ENCODE measurements around the gene TNFRSF4. TPM values are rescaled to one million over a fixed set of nuclear protein-coding genes. Genes with fewer than 3 reads are reported as not detected.

TNFRSF4 gene
- total and polyA plus RNA-seq, 4 donors: 1.0 to 3.5 (median 1.6) TPM; not detected in 1

GRCh38 chr1:1165900-1166421, 48.0 kb downstream of the TNFRSF4 start:
- intact Hi-C loops (cut with DNase I): no loop called here
- WGBS, 2 donors: 75 to 81% methylated on average over 19 to 23 of the region's 23 CpGs
- Histone ChIP-seq H3K9me3 (ENCODE audit: control insufficient read depth, low read length) (no peaks in the 10 kb centered on the region), H3K27ac (ENCODE audit: low read depth in 1 of 2, low read length in 2 of 2) (no peak overlapping the region), H3K36me3 (ENCODE audit: control insufficient read depth in 1 of 2, insufficient read depth in 2 of 2, low read length in 1 of 2) (no peaks in the 10 kb centered on the region), H3K4me3 (ENCODE audit: low read length in 2 of 2) (no peak overlapping the region), H3K4me1 (ENCODE audit: control insufficient read depth in 1 of 2, insufficient read depth in 2 of 2, low read length in 2 of 2) (no peaks in the 10 kb centered on the region), H3K27me3 (ENCODE audit: control insufficient read depth in 1 of 2, insufficient read depth in 2 of 2, low read length in 1 of 2) (peaks cover 0 to 2% of the 10 kb centered on the region in 2 donors)
- ATAC-seq (ENCODE audit: low FRiP score) (no peak), DNase-seq (no peak)

GRCh38 chr1:1165485-1165884, 48.5 kb downstream of the TNFRSF4 start:
- ATAC-seq (ENCODE audit: low FRiP score) (no peak), DNase-seq (no peak)
- Histone ChIP-seq H3K9me3 (ENCODE audit: control insufficient read depth, low read length) (no peaks in the 10 kb centered on the region), H3K27me3 (ENCODE audit: control insufficient read depth in 1 of 2, insufficient read depth in 2 of 2, low read length in 1 of 2) (peaks cover 0 to 2% of the 10 kb centered on the region in 2 donors), H3K36me3 (ENCODE audit: control insufficient read depth in 1 of 2, insufficient read depth in 2 of 2, low read length in 1 of 2) (no peaks in the 10 kb centered on the region), H3K27ac (ENCODE audit: low read depth in 1 of 2, low read length in 2 of 2) (no peak overlapping the region), H3K4me1 (ENCODE audit: control insufficient read depth in 1 of 2, insufficient read depth in 2 of 2, low read length in 2 of 2) (no peaks in the 10 kb centered on the region), H3K4me3 (ENCODE audit: low read length in 2 of 2) (no peak overlapping the region)
- intact Hi-C loops (cut with DNase I): no loop called here
- 74 to 85% methylated on average over 12 of the region's 12 CpGs for WGBS, 2 donors

- Histone ChIP-seq H3K27ac (ENCODE audit: low read depth in 1 of 2, low read length in 2 of 2) (no peak overlapping the region), H3K4me1 (ENCODE audit: control insufficient read depth in 1 of 2, insufficient read depth in 2 of 2, low read length in 2 of 2) (no peaks in the 10 kb centered on the region), H3K36me3 (ENCODE audit: control insufficient read depth in 1 of 2, insufficient read depth in 2 of 2, low read length in 1 of 2) (no peaks in the 10 kb centered on the region), H3K27me3 (ENCODE audit: control insufficient read depth in 1 of 2, insufficient read depth in 2 of 2, low read length in 1 of 2) (peaks cover 0 to 2% of the 10 kb centered on the region in 2 donors), H3K4me3 (ENCODE audit: low read length in 2 of 2) (no peak overlapping the region), H3K9me3 (ENCODE audit: control insufficient read depth, low read length) (no peaks in the 10 kb centered on the region)
- ATAC-seq (ENCODE audit: low FRiP score) (no peak), DNase-seq (no peak)
- WGBS, 2 donors: 50 to 53% methylated on average over 48 of the region's 48 CpGs
- intact Hi-C loops (cut with DNase I): no loop called here
Observed at GRCh38 chr1:1164701-1165451, 49.1 kb downstream of the TNFRSF4 start.

GRCh38 chr1:1164361-1164700, 49.6 kb downstream of the TNFRSF4 start:
- no peaks in the 10 kb centered on the region for H3K4me1 ChIP-seq (ENCODE audit: control insufficient read depth in 1 of 2, insufficient read depth in 2 of 2, low read length in 2 of 2)
- intact Hi-C loops (cut with DNase I): no loop called here
- ATAC-seq (ENCODE audit: low FRiP score) (no peak), DNase-seq (no peak)
- no peak overlapping the region for H3K27ac ChIP-seq (ENCODE audit: low read depth in 1 of 2, low read length in 2 of 2)
- H3K9me3 ChIP-seq (ENCODE audit: control insufficient read depth, low read length): no peaks in the 10 kb centered on the region
- no peaks in the 10 kb centered on the region for H3K36me3 ChIP-seq (ENCODE audit: control insufficient read depth in 1 of 2, insufficient read depth in 2 of 2, low read length in 1 of 2)
- 49 to 53% methylated on average over 26 of the region's 26 CpGs for WGBS, 2 donors
- no peak overlapping the region for H3K4me3 ChIP-seq (ENCODE audit: low read length in 2 of 2)
- H3K27me3 ChIP-seq (ENCODE audit: control insufficient read depth in 1 of 2, insufficient read depth in 2 of 2, low read length in 1 of 2): peaks cover 0 to 2% of the 10 kb centered on the region in 2 donors

GRCh38 chr1:1163538-1164070, 50.3 kb downstream of the TNFRSF4 start:
- ATAC-seq (ENCODE audit: low FRiP score) (no peak), DNase-seq (no peak)
- Histone ChIP-seq H3K27ac (ENCODE audit: low read depth in 1 of 2, low read length in 2 of 2) (no peak overlapping the region), H3K27me3 (ENCODE audit: control insufficient read depth in 1 of 2, insufficient read depth in 2 of 2, low read length in 1 of 2) (peaks cover 0 to 2% of the 10 kb centered on the region in 2 donors), H3K9me3 (ENCODE audit: control insufficient read depth, low read length) (no peaks in the 10 kb centered on the region), H3K4me1 (ENCODE audit: control insufficient read depth in 1 of 2, insufficient read depth in 2 of 2, low read length in 2 of 2) (no peaks in the 10 kb centered on the region), H3K36me3 (ENCODE audit: control insufficient read depth in 1 of 2, insufficient read depth in 2 of 2, low read length in 1 of 2) (no peaks in the 10 kb centered on the region), H3K4me3 (ENCODE audit: low read length in 2 of 2) (no peak overlapping the region)
- 89 to 91% methylated on average over 33 of the region's 33 CpGs for WGBS, 2 donors
- intact Hi-C loops (cut with DNase I): no loop called here

- Histone ChIP-seq H3K9me3 (ENCODE audit: control insufficient read depth, low read length) (no peaks in the 10 kb centered on the region), H3K36me3 (ENCODE audit: control insufficient read depth in 1 of 2, insufficient read depth in 2 of 2, low read length in 1 of 2) (no peaks in the 10 kb centered on the region), H3K4me1 (ENCODE audit: control insufficient read depth in 1 of 2, insufficient read depth in 2 of 2, low read length in 2 of 2) (no peaks in the 10 kb centered on the region), H3K4me3 (ENCODE audit: low read length in 2 of 2) (no peak overlapping the region), H3K27me3 (ENCODE audit: control insufficient read depth in 1 of 2, insufficient read depth in 2 of 2, low read length in 1 of 2) (peaks cover 0 to 2% of the 10 kb centered on the region in 2 donors), H3K27ac (ENCODE audit: low read depth in 1 of 2, low read length in 2 of 2) (no peak overlapping the region)
- WGBS, 2 donors: 56 to 60% methylated on average over 66 to 73 of the region's 73 CpGs
- intact Hi-C loops (cut with DNase I): no loop called here
- DNase-seq: no peak
- no peak for ATAC-seq (ENCODE audit: low FRiP score)
Observed at GRCh38 chr1:1162597-1163537, 51.1 kb downstream of the TNFRSF4 start.

- DNase-seq: no peak
- Histone ChIP-seq H3K27ac (ENCODE audit: low read depth in 1 of 2, low read length in 2 of 2) (no peak overlapping the region), H3K4me1 (ENCODE audit: control insufficient read depth in 1 of 2, insufficient read depth in 2 of 2, low read length in 2 of 2) (no peaks in the 10 kb centered on the region), H3K4me3 (ENCODE audit: low read length in 2 of 2) (no peak overlapping the region), H3K9me3 (ENCODE audit: control insufficient read depth, low read length) (no peaks in the 10 kb centered on the region), H3K36me3 (ENCODE audit: control insufficient read depth in 1 of 2, insufficient read depth in 2 of 2, low read length in 1 of 2) (no peaks in the 10 kb centered on the region), H3K27me3 (ENCODE audit: control insufficient read depth in 1 of 2, insufficient read depth in 2 of 2, low read length in 1 of 2) (peaks cover 0 to 2% of the 10 kb centered on the region in 2 donors)
- 55 to 59% methylated on average over 17 of the region's 17 CpGs for WGBS, 2 donors
- ATAC-seq (ENCODE audit: low FRiP score): no peak
- intact Hi-C loops (cut with DNase I): no loop called here
Observed at GRCh38 chr1:1161683-1162079, 52.3 kb downstream of the TNFRSF4 start.

Measured in aorta (tissue), 5 donors.